ENCODE data around the gene EEF1AKMT1. TPM values are rescaled to one million over a fixed set of nuclear protein-coding genes. Genes with fewer than 3 reads are reported as not detected.
"Not testable (repeated sequence)": the region's sequence is repeated elsewhere in the genome, so short reads cannot be mapped to it uniquely, and the experiment has no call there.

EEF1AKMT1 gene
- total and polyA plus RNA-seq, 12 donors, result 6.1 to 10.2 (median 8.3) TPM

GRCh38 chr13:20682061-20682460 is 91.7 kb downstream of the EEF1AKMT1 start:
- 96 to 98% methylated on average over 1 of the region's 1 CpG for WGBS, 2 donors
- H3K27me3 ChIP-seq, result no peaks in the 10 kb centered on the region
- ATAC-seq (no peak), DNase-seq (no peak)
- no peak overlapping the region for H3K4me3 ChIP-seq
- TF ChIP-seq CTCF (IDR thresholded peaks at IDR 0.05), result no peak
- H3K9me3 ChIP-seq, result no peaks in the 10 kb centered on the region
- H3K36me3 ChIP-seq, result peaks cover 0 to 18% (median 0%) of the 10 kb centered on the region in 9 donors
- no peaks in the 10 kb centered on the region for H3K4me1 ChIP-seq
- no peak overlapping the region for H3K27ac ChIP-seq
- intact Hi-C loops (cut with DNase I), result no loop called here

GRCh38 chr13:20681481-20681880 is 92.3 kb downstream of the EEF1AKMT1 start:
- H3K4me3 ChIP-seq; intact Hi-C loops (cut with DNase I); H3K27me3 ChIP-seq; DNase-seq; H3K9me3 ChIP-seq; H3K27ac ChIP-seq; ATAC-seq; H3K4me1 ChIP-seq: not testable (repeated sequence)
- 79 to 85% methylated on average over 5 of the region's 5 CpGs for WGBS, 2 donors
- H3K36me3 ChIP-seq, result peaks cover 0 to 19% (median 0%) of the 10 kb centered on the region in 9 donors

- Histone ChIP-seq H3K36me3 (peaks cover 0 to 28% (median 0%) of the 10 kb centered on the region in 9 donors), H3K27me3 (no peaks in the 10 kb centered on the region), H3K4me1 (no peaks in the 10 kb centered on the region), H3K27ac (no peak overlapping the region), H3K4me3 (no peak overlapping the region), H3K9me3 (no peaks in the 10 kb centered on the region)
- ATAC-seq (no peak), DNase-seq (no peak)
- intact Hi-C loops (cut with DNase I), result no loop called here
- 96 to 97% methylated on average over 10 of the region's 10 CpGs for WGBS, 2 donors
- no peak for TF ChIP-seq CTCF (IDR thresholded peaks at IDR 0.05)
Measured at GRCh38 chr13:20680416-20681080, 93.2 kb downstream of the EEF1AKMT1 start.

GRCh38 chr13:20679879-20680278 is 93.9 kb downstream of the EEF1AKMT1 start:
- Histone ChIP-seq H3K27me3 (no peaks in the 10 kb centered on the region), H3K27ac (no peak overlapping the region), H3K4me3 (no peak overlapping the region), H3K4me1 (no peaks in the 10 kb centered on the region), H3K9me3 (no peaks in the 10 kb centered on the region), H3K36me3 (peaks cover 0 to 35% (median 0%) of the 10 kb centered on the region in 9 donors)
- 78 to 99% methylated on average over 3 of the region's 3 CpGs for WGBS, 2 donors
- intact Hi-C loops (cut with DNase I), result no loop called here
- ATAC-seq (no peak), DNase-seq (no peak)
- no peak for TF ChIP-seq CTCF (IDR thresholded peaks at IDR 0.05)

Other genes with a start within 250 kb of the EEF1AKMT1 start
- gene CRYL1, start 248.1 kb downstream of the EEF1AKMT1 start, total RNA-seq, result 10 to 100 TPM; 21.3 to 27.3 (median 23.7) TPM
- 10 to 100 TPM; 10.1 to 16.7 TPM for gene CRYL1, start 248.1 kb downstream of the EEF1AKMT1 start, polyA plus RNA-seq
- 10 to 100 TPM in 2 of 10 donors, 1 to 10 TPM in 8; 6.4 to 13.6 (median 7.6) TPM for gene IFT88, start 206.8 kb downstream of the EEF1AKMT1 start, total RNA-seq
- gene IFT88, start 206.8 kb downstream of the EEF1AKMT1 start, polyA plus RNA-seq, result 1 to 10 TPM; 5.9 to 6.4 TPM
- gene IL17D, start 70.3 kb downstream of the EEF1AKMT1 start, total RNA-seq, result 1 to 10 TPM in 5 of 10 donors, under 1 TPM in 5; 0.30 to 2.2 (median 1.0) TPM
- gene IL17D, start 70.3 kb downstream of the EEF1AKMT1 start, polyA plus RNA-seq, result under 1 TPM; 0.51 to 0.72 TPM
- 10 to 100 TPM; 13.6 to 68.1 (median 38.7) TPM for gene XPO4, start 128.8 kb upstream of the EEF1AKMT1 start, total RNA-seq
- gene XPO4, start 128.8 kb upstream of the EEF1AKMT1 start, polyA plus RNA-seq, result 1 to 10 TPM; 3.5 to 5.7 TPM